Small intestine (tissue), 7 donors: ENCODE results near the gene DCP2. TPM values are rescaled to one million over a fixed set of nuclear protein-coding genes. Genes with fewer than 3 reads are reported as not detected.
"Not testable (repeated sequence)": the region's sequence is repeated elsewhere in the genome, so short reads cannot be mapped to it uniquely, and the experiment has no call there.

Experiments used
- DNase-seq, 2 donors: peaks; one replicate each; pipeline versions ENCODE4 v3.0.0 to v3.0.0-alpha.2; 2013
- FAIRE-seq: peaks from 2 replicates; lab custom pipeline; 2012; peaks lifted over from hg19 to GRCh38; lab: Jason Lieb, UNC
- H3K27ac ChIP-seq, 3 donors: one replicate each; pipeline ENCODE4 v1.5.1; 2013; ENCODE audit warnings: low read length in 2 of 3, mild to moderate bottlenecking in 2 of 3, control low read depth in 1 of 3, inconsistent platforms in 1 of 3, low read depth in 1 of 3, moderate library complexity in 1 of 3
- H3K27me3 ChIP-seq, 3 donors: one replicate each; pipeline ENCODE4 v1.6.1; 2013; ENCODE audit warnings: low read length in 3 of 3, inconsistent platforms in 1 of 3; ENCODE audit not compliant: control insufficient read depth in 3 of 3, insufficient read depth in 3 of 3
- H3K36me3 ChIP-seq, 3 donors: one replicate each; pipeline ENCODE4 v1.6.1; 2013; ENCODE audit warnings: low read length in 3 of 3, inconsistent platforms in 1 of 3, low read depth in 1 of 3, mild to moderate bottlenecking in 1 of 3, moderate library complexity in 1 of 3; ENCODE audit not compliant: control insufficient read depth in 3 of 3, insufficient read depth in 2 of 3
- H3K4me1 ChIP-seq, 3 donors: one replicate each; pipeline ENCODE4 v1.6.1; 2013; ENCODE audit warnings: low read length in 2 of 3, inconsistent platforms in 1 of 3, low read depth in 1 of 3, mild to moderate bottlenecking in 1 of 3, moderate library complexity in 1 of 3; ENCODE audit not compliant: control insufficient read depth in 3 of 3, insufficient read depth in 2 of 3
- H3K4me3 ChIP-seq, 3 donors: one replicate each; pipeline ENCODE4 v1.5.1; 2013; ENCODE audit warnings: low read length in 3 of 3, control low read depth in 1 of 3, inconsistent platforms in 1 of 3, low read depth in 1 of 3, mild to moderate bottlenecking in 1 of 3, moderate library complexity in 1 of 3
- H3K9me3 ChIP-seq, 2 donors: one replicate each; pipeline ENCODE4 v1.6.1; 2013; ENCODE audit warnings: low read depth in 1 of 2, low read length in 1 of 2; ENCODE audit not compliant: control insufficient read depth in 2 of 2, insufficient read depth in 1 of 2
- WGBS, 3 donors: extraction: QIAGEN DNeasy Blood & Tissue Kit; methylation state at CpG; one replicate each; pipeline ENCODE4 v1.1.7; 2013; 5-methylcytosine and 5-hydroxymethylcytosine counted together
- polyA plus RNA-seq, 4 donors: library from polyadenylated mRNA; stranded (reverse) in 3 of 4; unstranded in 1 of 4; fragments of 200-250 nt in 3 of 4; fragments of 120-200 nt in 1 of 4; gene quantifications; one replicate each; pipeline versions ENCODE4 v1.2.1 to v1.2.3, GENCODE V29; 2013
- donor health status: healthy with polysubstance abuse.
- donor health status: control.
- donor health status: control.
- donor health status: Bipolar disorder and iron deficiency.
- donor health status: healthy.

Gene DCP2
- polyA plus RNA-seq, 4 donors: 5.6 to 19.5 (median 8.0) TPM

DNA sequence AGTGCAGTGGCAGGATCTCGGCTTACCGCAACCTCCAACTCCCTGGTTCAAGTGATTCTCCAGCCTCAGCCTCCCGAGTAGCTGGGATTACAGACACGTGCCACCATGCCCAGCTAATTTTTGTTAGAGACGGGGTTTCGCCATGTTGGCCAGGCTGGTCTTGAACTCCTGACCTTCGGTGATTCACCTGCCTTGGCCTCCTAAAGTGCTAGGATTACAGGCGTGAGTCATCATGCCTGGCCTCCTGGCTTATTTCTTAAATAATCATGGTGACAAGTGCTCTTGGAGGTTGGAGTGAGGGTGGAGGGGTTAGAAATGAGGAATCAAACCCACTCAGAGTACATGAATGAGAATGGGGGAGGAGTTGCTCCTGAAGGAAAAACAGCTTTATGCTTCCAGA lies 16.7 kb upstream of the DCP2 start:
- H3K4me1 ChIP-seq, FAIRE-seq: not testable (repeated sequence)
- WGBS, 3 donors: 92 to 93% (median 93%) methylated on average over 8 of the region's 8 CpGs

DNA sequence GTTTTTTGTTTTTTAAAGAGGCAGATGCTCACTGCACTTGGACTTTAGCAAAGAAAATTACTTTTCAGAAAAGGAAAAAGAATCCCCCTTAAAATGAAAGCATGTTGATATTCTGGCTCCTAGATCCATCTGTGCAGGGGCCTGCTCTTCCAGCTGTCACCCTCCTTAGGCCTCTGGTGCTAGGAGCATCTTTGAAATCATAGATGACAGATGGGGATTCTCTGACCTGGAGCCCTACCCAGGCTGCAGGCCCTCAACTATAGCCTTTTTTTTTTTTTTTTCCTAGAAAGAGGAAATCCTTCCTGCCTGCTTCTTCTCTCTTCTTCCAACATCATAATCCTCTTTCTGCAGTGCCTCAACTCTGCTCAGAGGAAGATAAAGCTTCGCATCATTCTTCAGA lies 16.3 kb upstream of the DCP2 start:
- H3K27me3 ChIP-seq: no peaks in the 10 kb centered on the region
- DNase-seq (no peak), FAIRE-seq (no peak)
- WGBS, 3 donors: 90 to 100% (median 93%) methylated on average over 1 of the region's 1 CpG
- peaks cover 0 to 9% (median 0%) of the 10 kb centered on the region in 3 donors for H3K4me1 ChIP-seq
- H3K36me3 ChIP-seq: no peaks in the 10 kb centered on the region
- no peaks in the 10 kb centered on the region for H3K9me3 ChIP-seq
- no peak overlapping the region for H3K27ac ChIP-seq
- no peak overlapping the region for H3K4me3 ChIP-seq

More for the DNA sequence above, 16.7 kb upstream of the DCP2 start:
- H3K27ac ChIP-seq, H3K36me3 ChIP-seq, H3K4me3 ChIP-seq, H3K27me3 ChIP-seq, H3K9me3 ChIP-seq, DNase-seq: not testable (repeated sequence)

GRCh38 chr5:112960863-112961504 lies 15.6 kb upstream of the DCP2 start:
- Histone ChIP-seq H3K36me3 (no peaks in the 10 kb centered on the region), H3K27ac (no peak overlapping the region), H3K4me1 (peaks cover 0 to 9% (median 0%) of the 10 kb centered on the region in 3 donors), H3K27me3 (no peaks in the 10 kb centered on the region), H3K4me3 (no peak overlapping the region), H3K9me3 (no peaks in the 10 kb centered on the region)
- FAIRE-seq (no peak), DNase-seq (no peak)
- WGBS, 3 donors: 89 to 96% (median 89%) methylated on average over 6 of the region's 6 CpGs

- 77 to 100% (median 92%) methylated on average over 3 of the region's 3 CpGs for WGBS, 3 donors
- not testable (repeated sequence) for FAIRE-seq, H3K27ac ChIP-seq, H3K9me3 ChIP-seq, H3K4me3 ChIP-seq, DNase-seq, H3K27me3 ChIP-seq, H3K4me1 ChIP-seq, H3K36me3 ChIP-seq
Measured at GRCh38 chr5:112963374-112963733, 13.2 kb upstream of the DCP2 start.

DNA sequence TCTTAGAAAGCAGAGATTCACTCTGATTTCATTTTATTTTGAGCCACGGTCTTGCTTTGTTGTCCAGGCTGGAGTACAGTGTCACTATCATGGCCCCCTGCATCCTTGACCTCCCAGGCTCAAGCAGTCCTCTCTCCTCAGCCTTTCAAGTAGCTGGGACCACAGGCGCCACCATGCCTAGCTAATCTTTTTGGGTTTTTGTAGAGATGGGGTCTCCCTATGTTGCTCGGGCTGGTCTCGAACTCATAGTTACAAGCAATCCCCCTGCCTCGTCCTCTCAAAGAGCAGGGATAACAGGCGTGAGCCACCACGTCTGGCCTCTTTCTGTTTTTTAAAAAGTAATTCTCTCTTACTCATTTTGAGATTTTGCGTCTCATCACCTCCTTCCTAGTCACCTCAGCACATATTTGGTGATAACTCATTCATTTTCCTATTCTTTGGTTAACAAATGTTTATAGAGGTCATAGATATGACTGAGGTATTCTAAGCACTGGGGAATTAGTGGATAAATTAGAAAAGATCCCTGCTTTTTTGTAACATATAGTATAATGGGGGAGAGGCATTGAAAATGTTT lies 10.8 kb upstream of the DCP2 start:
- Histone ChIP-seq H3K27me3 (no peaks in the 10 kb centered on the region), H3K9me3 (no peaks in the 10 kb centered on the region), H3K36me3 (no peaks in the 10 kb centered on the region), H3K4me1 (peaks cover 0 to 2% (median 0%) of the 10 kb centered on the region in 3 donors), H3K27ac (no peak overlapping the region), H3K4me3 (no peak overlapping the region)
- 83 to 91% (median 88%) methylated on average over 8 of the region's 8 CpGs for WGBS, 3 donors
- DNase-seq: no peak
- FAIRE-seq: no peak

DNA sequence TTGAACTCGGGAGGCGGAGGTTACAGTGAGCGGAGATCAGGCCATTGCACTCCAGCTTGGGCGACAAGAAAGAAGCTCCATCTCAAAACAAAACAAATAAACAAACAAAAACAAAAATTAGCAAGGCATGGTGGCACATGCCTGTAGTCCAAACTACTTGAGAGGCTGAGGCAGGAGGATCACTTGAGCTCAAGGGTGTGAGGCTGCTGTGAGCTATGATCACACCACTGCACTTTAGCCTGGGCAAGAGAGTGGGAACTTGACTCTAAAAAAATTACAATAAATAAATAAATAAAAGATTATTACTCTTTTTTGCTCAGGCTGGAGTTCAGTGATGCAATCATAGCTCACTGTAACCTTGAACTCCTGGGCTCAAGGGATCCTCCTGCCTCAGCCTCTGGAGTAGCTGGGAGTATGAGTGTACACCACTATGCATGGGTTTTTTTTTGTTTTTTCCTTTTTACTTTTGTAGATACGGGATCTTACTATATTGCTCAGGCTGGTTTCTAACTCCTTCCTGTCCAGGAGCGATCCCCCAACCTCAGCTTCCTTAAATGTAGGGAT lies 9.0 kb upstream of the DCP2 start:
- Histone ChIP-seq H3K4me3 (no peak overlapping the region), H3K36me3 (no peaks in the 10 kb centered on the region), H3K27me3 (no peaks in the 10 kb centered on the region), H3K4me1 (peaks cover 0 to 2% (median 0%) of the 10 kb centered on the region in 3 donors), H3K9me3 (no peaks in the 10 kb centered on the region), H3K27ac (no peak overlapping the region)
- FAIRE-seq: no peak
- 92 to 98% (median 95%) methylated on average over 6 of the region's 6 CpGs for WGBS, 3 donors
- DNase-seq: no peak

- Histone ChIP-seq H3K27me3 (no peaks in the 10 kb centered on the region), H3K27ac (no peak overlapping the region), H3K4me3 (no peak overlapping the region), H3K36me3 (no peaks in the 10 kb centered on the region), H3K4me1 (peaks cover 0 to 2% (median 0%) of the 10 kb centered on the region in 3 donors), H3K9me3 (no peaks in the 10 kb centered on the region)
- no peak for DNase-seq
- no peak for FAIRE-seq
- WGBS, 3 donors: 84 to 85% (median 84%) methylated on average over 5 of the region's 5 CpGs
Measured at GRCh38 chr5:112968411-112969106, 8.0 kb upstream of the DCP2 start.

GRCh38 chr5:112971276-112971675 lies 5.3 kb upstream of the DCP2 start:
- Histone ChIP-seq H3K4me3 (no peak overlapping the region), H3K27me3 (no peaks in the 10 kb centered on the region), H3K9me3 (no peaks in the 10 kb centered on the region), H3K4me1 (peaks cover 3 to 4% (median 4%) of the 10 kb centered on the region in 3 donors), H3K27ac (no peak overlapping the region), H3K36me3 (no peaks in the 10 kb centered on the region)
- DNase-seq (no peak), FAIRE-seq (no peak)
- WGBS, 3 donors: 90 to 94% (median 90%) methylated on average over 4 of the region's 4 CpGs
